ENCODE measurements around the gene ASTL.

- TF ChIP-seq CTCF (IDR thresholded peaks at IDR 0.05) (no peak), ZFX (IDR thresholded peaks at IDR 0.05; ENCODE audit: borderline replicate concordance) (no peak)
These were observed 38.2 kb downstream of the ASTL start for GRCh38 chr2:96099861-96100798.
